ENCODE results near the gene RCHY1.
"Not testable (repeated sequence)": the region's sequence is repeated elsewhere in the genome, so short reads cannot be mapped to it uniquely, and the experiment has no call there.

RCHY1 gene

GRCh38 chr4:75514949-75515612, 878 bp upstream of the RCHY1 start:
- DNase-seq = peak in 2 of 4 experiments; percentile 10 to 18

DNA sequence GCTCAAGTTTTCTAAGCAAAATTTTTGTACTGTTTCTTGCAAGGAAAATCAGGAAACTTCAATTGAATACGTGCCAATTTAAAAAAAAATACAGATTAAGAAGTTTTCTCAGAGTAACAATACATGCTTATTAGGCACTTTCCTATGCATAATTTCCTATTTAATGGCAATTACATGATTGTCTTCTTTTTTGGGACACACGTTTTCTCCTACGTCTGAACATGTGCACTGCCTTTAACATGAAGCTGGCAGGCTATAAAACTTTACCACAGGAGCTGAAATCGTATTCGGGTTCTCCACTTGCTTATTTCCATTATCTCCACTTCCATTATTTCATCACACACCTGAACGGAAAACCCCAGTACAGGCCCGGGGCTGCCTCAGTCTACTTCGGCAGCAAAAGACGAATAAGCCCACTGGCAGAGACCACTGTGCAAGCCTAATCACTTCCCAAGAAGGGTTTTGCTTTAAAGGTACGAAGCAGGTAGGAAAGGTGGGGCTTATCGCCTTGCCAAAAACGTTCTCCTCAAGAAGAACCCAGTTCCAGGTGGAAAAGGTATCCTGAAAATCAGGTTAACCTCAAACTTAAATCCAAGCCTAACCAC, 575 bp downstream of the RCHY1 start:
- DNase-seq = peak; percentile 2 to 17 (median 6)

DNA sequence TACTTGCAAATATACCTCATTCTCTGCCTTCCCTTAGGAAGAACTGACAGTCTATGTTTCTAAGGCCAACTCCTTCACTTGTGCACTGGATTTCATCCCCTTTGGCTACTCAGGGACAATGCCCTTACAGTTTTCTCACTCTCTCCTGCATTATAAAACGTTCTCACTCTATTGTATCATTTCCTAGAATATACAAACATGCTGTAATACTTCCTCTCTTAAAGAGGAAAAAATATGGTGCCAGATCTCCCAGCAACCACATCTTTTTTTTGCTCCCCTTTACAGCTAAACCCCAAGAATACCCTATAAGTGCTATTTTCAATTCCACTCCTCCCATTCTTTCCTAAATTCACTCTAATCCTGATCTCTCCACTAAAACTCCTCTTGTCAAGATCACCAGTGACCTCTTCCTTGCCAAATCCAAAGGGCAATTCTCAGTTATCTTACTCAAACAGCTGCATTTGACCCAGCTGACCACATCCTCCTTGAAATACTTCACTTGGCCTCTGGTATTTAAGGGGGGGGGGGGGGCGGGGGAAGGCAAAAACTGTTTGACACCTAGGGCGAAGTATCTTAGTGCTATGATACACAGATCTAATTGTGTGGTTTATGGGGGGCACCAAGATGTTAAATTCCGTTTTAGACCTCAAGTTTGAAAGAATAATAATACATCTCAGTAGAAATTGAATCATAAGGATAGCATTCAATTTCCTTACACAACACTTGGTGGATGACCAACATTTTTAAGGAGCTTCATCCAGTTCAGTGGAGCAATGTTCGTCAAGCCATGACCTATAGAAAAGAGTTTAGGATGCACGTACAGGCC, 1.6 kb downstream of the RCHY1 start:
- peak; percentile 41 to 62 (median 50) for DNase-seq

DNA sequence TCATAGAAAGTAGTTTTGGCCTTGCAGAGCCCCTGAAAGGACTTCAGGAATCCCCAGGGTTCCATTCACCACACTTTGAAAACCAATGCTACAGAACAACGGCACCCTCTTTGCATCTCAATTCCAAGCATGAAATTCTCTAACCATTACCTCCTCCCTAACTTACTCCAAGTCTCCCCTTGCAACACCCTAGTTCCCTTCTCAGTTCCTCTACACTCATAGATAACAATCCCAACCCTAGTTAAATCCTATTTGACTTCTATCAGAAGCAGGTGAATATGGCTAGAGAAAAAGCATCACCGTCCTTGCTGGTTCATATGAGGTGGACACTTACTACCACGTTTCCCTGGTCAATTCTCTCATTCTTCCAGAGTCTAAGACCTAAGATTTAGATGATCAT, 2.4 kb downstream of the RCHY1 start:
- DNase-seq = peak; percentile 7 to 40 (median 24)

GRCh38 chr4:75509592-75509991, 4.6 kb downstream of the RCHY1 start:
- DNase-seq = not testable (repeated sequence)

DNA sequence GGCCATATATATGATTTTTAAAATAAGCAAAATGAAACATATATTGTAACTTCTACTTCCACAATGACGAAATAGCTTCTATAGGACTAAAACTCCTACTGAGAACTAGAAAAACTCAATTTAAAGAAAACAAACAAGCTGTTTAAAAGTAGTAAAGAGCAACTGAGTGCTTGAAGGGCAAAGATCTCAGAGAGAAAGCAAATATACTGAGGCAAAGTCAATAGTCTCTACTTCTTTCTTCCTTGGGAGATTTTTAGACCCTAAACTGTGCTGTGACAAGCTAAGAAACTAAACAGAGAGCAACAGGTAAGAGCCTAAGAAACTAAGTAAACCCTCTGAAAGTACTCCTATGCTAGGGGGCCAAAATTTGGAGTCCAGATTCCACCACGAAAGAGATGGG, 8.6 kb downstream of the RCHY1 start:
- DNase-seq = no peak

- DNase-seq = no peak
Measured at GRCh38 chr4:75502671-75503070, 11.5 kb downstream of the RCHY1 start.

- DNase-seq = no peak
Measured at GRCh38 chr4:75499900-75500299, 14.3 kb downstream of the RCHY1 start.

- DNase-seq = no peak
Measured at GRCh38 chr4:75498041-75498440, 16.2 kb downstream of the RCHY1 start.

DNA sequence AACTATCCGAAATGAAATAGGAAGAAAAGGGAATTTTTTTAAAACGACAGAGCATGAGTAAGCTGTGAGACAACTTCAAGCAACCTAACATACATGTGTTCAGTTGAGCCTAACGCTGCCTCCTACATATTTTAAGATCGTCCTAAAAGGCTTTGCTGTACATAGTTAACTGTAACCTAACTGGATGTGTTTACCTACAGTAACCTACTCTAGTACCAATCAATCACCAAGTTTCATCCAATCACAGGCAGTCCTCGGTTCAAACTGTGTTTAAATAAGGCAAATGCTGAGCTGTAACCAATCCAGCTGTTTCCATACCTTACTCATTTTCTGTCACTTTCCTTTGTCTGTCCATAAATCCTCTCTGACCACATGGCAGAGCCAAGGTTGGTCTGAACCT, 17.1 kb downstream of the RCHY1 start:
- DNase-seq = no peak

GRCh38 chr4:75496406-75496805, 17.8 kb downstream of the RCHY1 start:
- no peak for DNase-seq

DNA sequence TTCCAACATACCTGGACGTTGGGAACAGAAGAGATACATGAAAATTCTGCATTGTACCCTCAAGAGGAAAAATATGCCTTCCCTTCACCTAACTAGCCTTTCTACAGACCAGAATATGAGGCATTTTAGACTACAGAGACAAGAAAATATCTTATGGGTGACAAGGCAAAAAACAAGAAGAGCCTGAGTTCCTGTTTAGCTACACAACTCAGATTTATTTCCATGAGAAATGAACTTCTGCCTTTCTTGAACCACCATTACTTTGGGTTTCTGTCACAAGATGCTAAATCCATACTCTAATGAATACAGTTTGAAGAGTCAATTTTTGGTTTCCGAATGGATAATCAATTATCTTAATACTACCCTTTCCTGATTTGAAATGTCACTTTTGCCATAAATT, 18.7 kb downstream of the RCHY1 start:
- DNase-seq = peak in 3 of 4 experiments; percentile 6 to 63 (median 62)

- peak; percentile 10 to 74 (median 50) for DNase-seq
Measured at GRCh38 chr4:75494563-75494962, 19.6 kb downstream of the RCHY1 start.

DNA sequence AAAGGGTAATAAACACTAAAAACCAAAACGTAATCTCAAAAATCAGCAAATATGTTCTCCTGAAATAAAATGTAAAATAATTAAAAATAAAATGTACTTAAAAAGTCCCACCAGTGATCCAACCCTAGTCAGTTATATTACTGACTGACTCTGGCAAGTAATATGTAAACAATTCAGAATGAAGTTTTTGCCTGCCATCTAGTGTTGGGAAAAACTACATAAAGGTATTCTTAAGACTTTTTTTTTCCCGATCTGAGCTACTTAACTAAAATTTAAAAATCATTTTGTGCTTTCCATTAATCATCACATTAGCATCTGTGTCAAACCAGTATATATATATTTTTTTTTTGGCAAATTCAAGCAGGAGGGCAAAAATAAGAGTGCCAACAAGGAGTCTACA, 24.0 kb downstream of the RCHY1 start:
- peak in 1 of 4 experiments; percentile 14 for DNase-seq

DNA sequence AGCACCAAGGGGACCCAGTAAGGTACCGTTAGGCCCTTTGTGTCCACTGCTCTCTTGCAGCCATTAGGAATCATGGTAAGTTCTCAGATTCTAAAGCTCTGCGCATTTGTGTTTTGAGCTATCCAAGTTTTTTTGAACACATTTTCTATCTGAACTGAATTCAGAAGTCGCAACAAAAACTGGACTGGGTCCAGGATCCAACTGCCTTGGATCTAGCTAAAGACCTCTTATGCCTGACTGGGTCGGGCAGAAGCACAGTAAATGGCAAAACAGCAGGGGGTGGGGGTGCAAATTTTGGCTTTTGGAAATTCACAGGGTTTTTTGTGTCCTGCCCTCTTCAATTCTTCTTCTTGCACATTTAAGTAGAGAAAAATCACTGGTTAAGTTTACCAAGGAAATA, 30.0 kb downstream of the RCHY1 start:
- DNase-seq = no peak

DNA sequence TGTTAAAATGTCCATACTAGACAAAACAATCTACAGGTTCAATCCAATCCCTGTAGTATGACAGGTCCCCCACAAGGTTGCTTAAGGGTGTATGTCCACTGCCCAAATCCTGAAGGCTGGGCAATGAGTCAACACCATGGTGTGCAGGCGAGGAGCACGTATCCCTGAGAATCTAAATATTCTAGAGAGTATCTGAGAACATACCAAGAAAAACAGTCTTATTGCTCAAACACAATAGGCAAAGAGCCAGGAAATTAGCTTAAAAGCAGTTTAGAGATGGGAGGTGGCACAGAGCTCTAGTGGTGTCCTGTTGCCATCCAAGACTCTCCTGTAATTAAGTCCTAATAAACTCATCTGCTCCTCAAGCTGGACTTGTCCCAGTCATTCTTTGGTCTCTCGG, 37.0 kb downstream of the RCHY1 start:
- no peak for DNase-seq

- no peak for DNase-seq
Measured at GRCh38 chr4:75470738-75471137, 43.5 kb downstream of the RCHY1 start.

GRCh38 chr4:75469896-75470295, 44.3 kb downstream of the RCHY1 start:
- DNase-seq = no peak

- no peak for DNase-seq
Measured at GRCh38 chr4:75457365-75457764, 56.8 kb downstream of the RCHY1 start.

DNA sequence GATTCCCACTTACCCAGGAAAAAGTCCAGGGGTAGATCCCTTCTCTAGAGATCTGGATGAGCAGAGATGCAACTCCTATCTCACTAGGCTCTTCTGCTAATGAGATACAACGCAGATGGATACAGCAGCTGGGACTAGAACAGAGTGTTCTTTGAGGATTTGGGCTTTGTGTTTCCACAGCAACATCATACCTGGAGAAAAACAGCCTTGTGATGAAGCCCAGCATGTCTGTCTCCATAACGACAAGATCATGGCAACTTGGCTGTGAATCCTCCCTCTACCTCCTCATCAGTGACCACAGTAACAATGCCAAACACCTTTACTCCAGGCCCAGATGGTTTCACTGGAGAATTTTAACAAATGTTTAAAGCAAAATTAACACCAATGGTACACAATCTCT, 80.1 kb downstream of the RCHY1 start:
- DNase-seq = no peak

DNA sequence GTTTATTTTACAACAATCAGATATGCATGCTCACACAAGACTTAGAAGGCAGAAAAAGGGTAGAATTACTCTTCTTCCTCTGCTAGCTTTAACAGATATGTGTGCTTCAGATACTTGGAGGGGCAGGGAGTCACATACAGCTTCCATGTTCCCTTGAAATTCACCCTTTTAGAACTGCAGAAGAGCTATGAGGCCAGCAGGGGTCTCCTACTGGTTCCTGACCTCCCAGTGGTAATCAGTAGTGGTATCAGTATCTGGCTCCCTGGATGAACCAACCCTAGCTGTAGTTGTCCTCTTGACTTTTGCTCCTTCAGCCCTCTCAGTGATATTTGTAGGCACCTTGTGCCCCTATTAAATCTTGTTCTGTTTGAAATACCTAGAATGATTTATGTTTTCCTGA, 81.5 kb downstream of the RCHY1 start:
- peak in 3 of 4 experiments; percentile 30 to 42 (median 36) for DNase-seq

DNA sequence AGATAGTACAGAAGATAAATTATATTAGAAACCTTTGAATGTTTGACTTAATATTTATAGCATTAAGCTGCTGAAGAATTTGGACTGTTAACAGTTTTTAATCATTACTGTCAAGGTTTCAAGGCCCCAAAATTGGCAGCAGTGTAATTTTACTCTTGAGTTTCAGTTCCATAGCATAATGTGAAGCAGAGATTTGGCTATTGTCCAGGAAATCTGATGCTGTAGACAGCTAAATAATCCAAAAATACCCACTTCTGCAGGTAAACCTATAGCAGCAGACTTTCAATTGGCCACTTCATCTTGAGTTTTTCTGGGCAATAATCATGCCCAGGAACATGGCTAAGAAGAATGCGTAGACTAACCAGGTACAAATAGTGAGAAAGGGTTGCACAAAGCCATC, 85.0 kb downstream of the RCHY1 start:
- no peak for DNase-seq
